Upper lobe of left lung (tissue), 6 donors: ENCODE measurements around the gene STK4. TPM values are rescaled to one million over a fixed set of nuclear protein-coding genes. Genes with fewer than 3 reads are reported as not detected.
"Not testable (repeated sequence)": the region's sequence is repeated elsewhere in the genome, so short reads cannot be mapped to it uniquely, and the experiment has no call there.

ENCODE experiments used
- ATAC-seq, 2 donors: fragments of 200-7000 bp; cut with Tn5 transposase; one replicate each; pipeline ENCODE4 v1.9.1; 2022; ENCODE audit warnings: mild to moderate bottlenecking in 2 of 2, moderate library complexity in 2 of 2; ENCODE audit not compliant: low FRiP score in 2 of 2
- DNase-seq, 2 donors: peaks; one replicate each; pipeline ENCODE4 v3.0.0-alpha.2; 2019 to 2020
- H3K27ac ChIP-seq, 4 donors: fragments of 200-600 bp; sonication (generic); one replicate each; pipeline ENCODE4 v1.5.1; 2016 to 2019
- H3K27me3 ChIP-seq, 4 donors: fragments of 200-600 bp; sonication (generic); one replicate each; pipeline ENCODE4 v1.5.1; 2017 to 2019
- H3K36me3 ChIP-seq, 4 donors: fragments of 200-600 bp; sonication (generic); one replicate each; pipeline ENCODE4 v1.5.1; 2016 to 2019
- H3K4me1 ChIP-seq, 4 donors: fragments of 200-600 bp; sonication (generic); one replicate each; pipeline ENCODE4 v1.5.1; 2018 to 2019
- H3K4me3 ChIP-seq, 4 donors: fragments of 200-600 bp; sonication (generic); one replicate each; pipeline ENCODE4 v1.5.1; 2017 to 2019; ENCODE audit warnings: mild to moderate bottlenecking in 2 of 4, moderate library complexity in 1 of 4
- H3K9me3 ChIP-seq, 4 donors: fragments of 200-600 bp; sonication (generic); one replicate each; pipeline ENCODE4 v1.5.1; 2018 to 2019
- EP300 ChIP-seq, 4 donors: sonication (generic); formaldehyde crosslinking; IDR thresholded peaks; one replicate each; pipeline ENCODE4 v1.5.1; 2017; ENCODE audit warnings: antibody characterized with exemption in 4 of 4, control low read depth in 2 of 4
- POLR2A ChIP-seq, 4 donors: fragments of 450-650 bp; IDR thresholded peaks; one replicate each; pipeline ENCODE4 v1.5.1; 2016 to 2017; ENCODE audit warnings: antibody characterized with exemption in 4 of 4, mild to moderate bottlenecking in 2 of 4
- POLR2AphosphoS5 ChIP-seq, 2 donors: sonication (generic); formaldehyde crosslinking; IDR thresholded peaks; one replicate each; pipeline ENCODE4 v1.5.1; 2017; ENCODE audit warnings: antibody characterized with exemption in 2 of 2
- WGBS, 2 donors: methylation state at CpG; one replicate each; pipeline ENCODE4 v1.1.5; 2017 to 2018; 5-methylcytosine and 5-hydroxymethylcytosine counted together
- total RNA-seq, 6 donors: library from RNA; depleted of rRNA in 4 of 6; stranded (reverse); fragments of >200 nt in 4 of 6; gene quantifications; one replicate each; pipeline versions ENCODE4 v1.1.0 to v1.2.1, GENCODE V29; 2016 to 2021
- TF ChIP-seq, protein P1 (sequence below), 6 experiments: fragments of 450-650 bp in 4 of 6; fragments of 200-600 bp in 2 of 6; sonication (generic) in 2 of 6; IDR thresholded peaks; one replicate each; pipeline ENCODE4 v1.5.1; 2016 to 2019; ENCODE audit warnings: antibody characterized with exemption in 6 of 6
- donor health status: DM: no; HTN: no; CAD: no; lungs with moderate emphysema.
- donor health status: DM: no; HTN: yes; CAD: no; lungs with severe emphysema.

STK4 gene
- total RNA-seq, 6 donors from 2014 or later, result 31.0 to 76.1 (median 44.1) TPM

DNA sequence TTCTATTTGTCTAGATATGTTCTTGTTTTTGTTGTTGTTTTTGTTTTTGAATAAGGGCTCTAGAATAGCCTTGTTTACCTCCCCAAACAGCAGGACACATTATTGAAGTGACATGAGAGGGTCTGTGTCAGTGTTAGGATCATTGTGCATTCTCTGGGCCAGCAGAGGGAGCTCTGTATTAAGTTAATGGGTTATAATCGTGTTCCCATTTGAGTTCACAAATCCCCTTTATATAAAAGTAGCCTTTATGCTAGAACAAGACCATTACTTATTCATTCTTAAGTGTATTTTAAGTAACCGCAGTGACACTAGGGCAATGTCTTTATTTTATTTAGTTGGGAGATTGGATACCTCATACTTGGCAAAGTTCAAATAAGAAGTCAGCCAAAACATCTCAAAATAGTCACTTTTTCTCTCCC, 44.8 kb downstream of the STK4 start:
- no peak overlapping the region for H3K4me3 ChIP-seq
- no peak overlapping the region for H3K27ac ChIP-seq
- DNase-seq, result peak in 1 of 2 donors; percentile 45
- no peak for TF ChIP-seq EP300 (IDR thresholded peaks at IDR 0.05)
- no peak for TF ChIP-seq POLR2AphosphoS5 (IDR thresholded peaks at IDR 0.05)
- no peak for TF ChIP-seq POLR2A (IDR thresholded peaks at IDR 0.05)
- TF ChIP-seq, protein P1, sequence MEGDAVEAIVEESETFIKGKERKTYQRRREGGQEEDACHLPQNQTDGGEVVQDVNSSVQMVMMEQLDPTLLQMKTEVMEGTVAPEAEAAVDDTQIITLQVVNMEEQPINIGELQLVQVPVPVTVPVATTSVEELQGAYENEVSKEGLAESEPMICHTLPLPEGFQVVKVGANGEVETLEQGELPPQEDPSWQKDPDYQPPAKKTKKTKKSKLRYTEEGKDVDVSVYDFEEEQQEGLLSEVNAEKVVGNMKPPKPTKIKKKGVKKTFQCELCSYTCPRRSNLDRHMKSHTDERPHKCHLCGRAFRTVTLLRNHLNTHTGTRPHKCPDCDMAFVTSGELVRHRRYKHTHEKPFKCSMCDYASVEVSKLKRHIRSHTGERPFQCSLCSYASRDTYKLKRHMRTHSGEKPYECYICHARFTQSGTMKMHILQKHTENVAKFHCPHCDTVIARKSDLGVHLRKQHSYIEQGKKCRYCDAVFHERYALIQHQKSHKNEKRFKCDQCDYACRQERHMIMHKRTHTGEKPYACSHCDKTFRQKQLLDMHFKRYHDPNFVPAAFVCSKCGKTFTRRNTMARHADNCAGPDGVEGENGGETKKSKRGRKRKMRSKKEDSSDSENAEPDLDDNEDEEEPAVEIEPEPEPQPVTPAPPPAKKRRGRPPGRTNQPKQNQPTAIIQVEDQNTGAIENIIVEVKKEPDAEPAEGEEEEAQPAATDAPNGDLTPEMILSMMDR (IDR thresholded peaks at IDR 0.05), result peak in 5 of 6 experiments; percentile 57 to 71 (median 62)
- peaks cover 3 to 8% (median 5%) of the 10 kb centered on the region in 4 donors for H3K4me1 ChIP-seq
- H3K27me3 ChIP-seq, result no peaks in the 10 kb centered on the region
- ATAC-seq, result peak; percentile 74 to 81
- no peaks in the 10 kb centered on the region for H3K9me3 ChIP-seq
- peaks cover 7 to 61% (median 17%) of the 10 kb centered on the region in 4 donors for H3K36me3 ChIP-seq
- 22 to 27% methylated on average over 2 of the region's 2 CpGs for WGBS, 2 donors

DNA sequence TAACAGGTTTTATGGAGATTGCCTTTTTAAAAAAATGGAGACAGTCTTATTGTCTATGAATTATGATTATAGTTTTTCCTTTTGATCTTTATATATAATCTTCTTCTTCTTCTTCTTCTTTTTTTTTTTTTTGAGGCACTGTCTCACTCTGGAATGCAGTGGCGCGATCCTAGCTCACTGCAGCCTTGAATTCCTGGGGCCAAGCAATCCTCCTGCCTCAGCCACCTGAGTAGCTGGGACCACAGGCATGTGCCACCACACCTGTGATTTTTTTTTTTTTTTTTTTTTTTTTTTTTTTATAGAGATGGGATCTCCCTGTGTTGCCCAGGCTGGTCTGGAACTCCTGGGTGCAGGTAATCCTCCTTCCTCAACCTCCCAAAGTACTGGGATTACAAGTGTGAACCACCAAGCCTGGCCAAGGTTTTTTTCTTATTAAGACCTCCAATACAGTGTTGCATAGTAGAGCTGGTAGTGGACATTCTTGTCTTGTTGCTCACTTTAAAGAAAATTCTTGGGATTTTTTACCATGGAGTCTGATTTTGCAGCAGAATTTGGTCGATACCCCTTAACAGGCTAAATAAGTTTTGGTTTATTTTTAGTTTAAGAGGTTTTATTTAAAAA, 46.5 kb downstream of the STK4 start:
- Histone ChIP-seq H3K9me3 (no peaks in the 10 kb centered on the region), H3K4me3 (no peak overlapping the region), H3K27ac (no peak overlapping the region), H3K4me1 (peaks cover 3 to 8% (median 5%) of the 10 kb centered on the region in 4 donors), H3K36me3 (peaks cover 5 to 51% (median 9%) of the 10 kb centered on the region in 4 donors), H3K27me3 (no peaks in the 10 kb centered on the region)
- WGBS, 2 donors, result 92 to 96% methylated on average over 3 of the region's 3 CpGs
- TF ChIP-seq POLR2AphosphoS5 (IDR thresholded peaks at IDR 0.05) (no peak), POLR2A (IDR thresholded peaks at IDR 0.05) (no peak), EP300 (IDR thresholded peaks at IDR 0.05) (no peak)
- TF ChIP-seq, protein P1 (IDR thresholded peaks at IDR 0.05), result no peak
- DNase-seq (no peak), ATAC-seq (no peak)

DNA sequence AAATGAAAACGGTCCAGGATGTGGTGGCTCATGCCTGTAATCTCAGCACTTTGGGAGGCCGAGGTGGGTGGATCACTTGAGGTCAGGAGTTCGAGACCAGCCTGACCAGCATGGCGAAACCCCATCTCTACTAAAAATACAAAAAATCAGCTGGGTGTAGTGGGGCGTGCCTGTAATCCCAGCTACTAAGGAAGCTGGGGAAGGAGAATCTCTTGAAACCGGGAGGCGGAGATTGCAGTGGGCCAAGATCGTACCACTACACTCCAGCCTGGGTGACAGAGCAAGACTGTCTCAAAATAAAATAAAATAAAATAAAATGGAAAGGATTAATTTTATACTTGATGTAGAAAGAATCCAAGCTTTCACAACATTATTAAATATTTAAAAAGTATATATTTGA, 47.8 kb downstream of the STK4 start:
- DNase-seq, H3K4me3 ChIP-seq, H3K27ac ChIP-seq, H3K27me3 ChIP-seq, H3K9me3 ChIP-seq, ATAC-seq: not testable (repeated sequence)
- 80 to 86% methylated on average over 8 of the region's 8 CpGs for WGBS, 2 donors
- Histone ChIP-seq H3K4me1 (peaks cover 3 to 18% (median 5%) of the 10 kb centered on the region in 4 donors), H3K36me3 (peaks cover 0 to 50% (median 2%) of the 10 kb centered on the region in 4 donors)

DNA sequence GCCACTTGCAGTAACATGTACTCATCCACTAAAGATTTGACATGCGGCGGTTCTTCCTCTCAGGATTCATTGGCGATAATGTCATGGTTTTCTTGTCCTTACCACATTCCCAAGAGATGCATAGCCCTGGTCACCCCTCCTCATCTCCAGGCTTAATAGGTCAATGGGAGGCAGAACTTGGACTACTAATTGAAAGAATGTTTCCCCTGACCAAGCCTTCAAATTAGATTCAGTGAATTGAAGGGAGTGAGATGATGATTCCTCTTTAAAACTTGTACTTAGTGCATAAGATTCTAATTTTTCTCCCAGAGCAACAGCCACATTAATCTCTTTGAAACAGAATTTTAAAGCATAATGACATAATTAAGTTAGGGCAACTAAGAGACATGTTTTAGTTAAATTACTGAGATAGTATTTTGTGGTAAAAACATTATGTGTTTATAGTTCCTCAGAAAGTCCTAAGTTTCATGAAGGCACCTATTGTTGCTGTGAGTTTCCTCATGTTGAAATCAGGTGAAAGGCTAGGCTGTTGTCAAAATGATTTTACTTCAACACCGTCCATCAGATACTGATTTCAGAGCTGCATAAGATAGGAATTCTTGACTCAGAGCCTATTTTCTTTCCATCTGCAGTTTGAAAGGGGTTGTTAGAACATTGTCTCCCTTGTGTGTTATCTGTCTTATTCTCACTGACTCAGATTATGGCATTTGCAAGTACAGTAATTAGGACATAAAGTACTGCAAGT, 48.5 kb downstream of the STK4 start:
- DNase-seq (no peak), ATAC-seq (peak in 1 of 2 donors; percentile 54)
- Histone ChIP-seq H3K27ac (no peak overlapping the region), H3K4me1 (peaks cover 3 to 23% (median 5%) of the 10 kb centered on the region in 4 donors), H3K9me3 (no peaks in the 10 kb centered on the region), H3K36me3 (peaks cover 0 to 51% (median 2%) of the 10 kb centered on the region in 4 donors), H3K4me3 (no peak overlapping the region), H3K27me3 (no peaks in the 10 kb centered on the region)
- 78 to 88% methylated on average over 4 of the region's 4 CpGs for WGBS, 2 donors
- TF ChIP-seq POLR2AphosphoS5 (IDR thresholded peaks at IDR 0.05) (no peak), EP300 (IDR thresholded peaks at IDR 0.05) (no peak), POLR2A (IDR thresholded peaks at IDR 0.05) (no peak)
- TF ChIP-seq, protein P1 (IDR thresholded peaks at IDR 0.05), result no peak

DNA sequence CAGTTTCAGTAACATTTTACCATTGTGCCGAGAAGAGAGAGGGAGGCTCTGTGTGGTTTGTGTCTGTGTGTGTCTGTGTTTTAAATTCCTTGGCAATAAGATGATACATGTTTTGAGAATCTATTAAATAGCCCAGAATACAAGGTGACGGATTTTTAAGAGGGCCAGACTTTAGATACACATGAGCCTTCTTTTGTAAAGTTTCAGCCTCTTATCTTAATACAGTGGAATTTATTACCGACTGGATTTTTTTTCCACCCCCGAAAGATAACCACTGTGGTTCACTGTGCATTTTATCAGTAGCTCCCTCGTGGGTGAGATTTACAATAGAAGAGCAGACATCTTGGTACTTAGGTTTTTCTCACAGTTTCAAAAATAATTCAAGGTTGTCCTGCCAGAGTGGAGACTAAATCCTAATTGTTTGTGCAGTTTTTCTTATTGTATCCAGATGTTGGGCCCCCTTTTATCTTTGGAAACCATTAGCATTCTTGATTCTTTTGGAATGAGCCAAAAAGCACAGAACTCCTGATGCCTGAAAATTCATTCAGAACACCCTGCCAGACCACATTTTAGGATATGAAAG, 49.9 kb downstream of the STK4 start:
- DNase-seq (no peak), ATAC-seq (peak in 1 of 2 donors; percentile 56)
- H3K27ac ChIP-seq, result no peak overlapping the region
- H3K36me3 ChIP-seq, result peaks cover 0 to 47% (median 2%) of the 10 kb centered on the region in 4 donors
- 69 to 70% methylated on average over 5 of the region's 5 CpGs for WGBS, 2 donors
- no peaks in the 10 kb centered on the region for H3K27me3 ChIP-seq
- H3K4me3 ChIP-seq, result no peak overlapping the region
- no peaks in the 10 kb centered on the region for H3K9me3 ChIP-seq
- no peak for TF ChIP-seq POLR2AphosphoS5 (IDR thresholded peaks at IDR 0.05)
- TF ChIP-seq POLR2A (IDR thresholded peaks at IDR 0.05), result no peak
- TF ChIP-seq, protein P1 (IDR thresholded peaks at IDR 0.05), result no peak
- TF ChIP-seq EP300 (IDR thresholded peaks at IDR 0.05), result no peak
- peaks cover 2 to 34% (median 4%) of the 10 kb centered on the region in 4 donors for H3K4me1 ChIP-seq
